Measurements from ENCODE around the gene TMEM106A.

- TF ChIP-seq, protein P1, sequence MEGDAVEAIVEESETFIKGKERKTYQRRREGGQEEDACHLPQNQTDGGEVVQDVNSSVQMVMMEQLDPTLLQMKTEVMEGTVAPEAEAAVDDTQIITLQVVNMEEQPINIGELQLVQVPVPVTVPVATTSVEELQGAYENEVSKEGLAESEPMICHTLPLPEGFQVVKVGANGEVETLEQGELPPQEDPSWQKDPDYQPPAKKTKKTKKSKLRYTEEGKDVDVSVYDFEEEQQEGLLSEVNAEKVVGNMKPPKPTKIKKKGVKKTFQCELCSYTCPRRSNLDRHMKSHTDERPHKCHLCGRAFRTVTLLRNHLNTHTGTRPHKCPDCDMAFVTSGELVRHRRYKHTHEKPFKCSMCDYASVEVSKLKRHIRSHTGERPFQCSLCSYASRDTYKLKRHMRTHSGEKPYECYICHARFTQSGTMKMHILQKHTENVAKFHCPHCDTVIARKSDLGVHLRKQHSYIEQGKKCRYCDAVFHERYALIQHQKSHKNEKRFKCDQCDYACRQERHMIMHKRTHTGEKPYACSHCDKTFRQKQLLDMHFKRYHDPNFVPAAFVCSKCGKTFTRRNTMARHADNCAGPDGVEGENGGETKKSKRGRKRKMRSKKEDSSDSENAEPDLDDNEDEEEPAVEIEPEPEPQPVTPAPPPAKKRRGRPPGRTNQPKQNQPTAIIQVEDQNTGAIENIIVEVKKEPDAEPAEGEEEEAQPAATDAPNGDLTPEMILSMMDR (IDR thresholded peaks at IDR 0.05 in 2 of 3, conservative IDR thresholded peaks at IDR 0.05 in 1 of 3; ENCODE audit: borderline replicate concordance in 1 of 3, insufficient read depth in 1 of 3, low read depth in 2 of 3, low read length in 2 of 3), result no peak
- no peak for TF ChIP-seq EZH2 (IDR thresholded peaks at IDR 0.05)
- no peak for TF ChIP-seq REST (IDR thresholded peaks at IDR 0.05; ENCODE audit: low read depth)
- no peak for TF ChIP-seq POLR2A (IDR thresholded peaks at IDR 0.05; ENCODE audit: borderline replicate concordance, extremely low read depth, insufficient read depth, insufficient read length)
- TF ChIP-seq CEBPB (IDR thresholded peaks at IDR 0.05; ENCODE audit: low read depth), result no peak
- no peak for TF ChIP-seq YY1 (IDR thresholded peaks at IDR 0.05; ENCODE audit: extremely low read depth, insufficient replicate concordance, low read depth, low read length)
- TF ChIP-seq EZH2phosphoT487 (IDR thresholded peaks at IDR 0.05; ENCODE audit: borderline replicate concordance), result no peak
- TF ChIP-seq EGR1 (IDR thresholded peaks at IDR 0.05; ENCODE audit: low read depth), result no peak
- TF ChIP-seq POLR2AphosphoS5 (IDR thresholded peaks at IDR 0.05; ENCODE audit: low read depth, low read length), result no peak
- TF ChIP-seq, protein P2, sequence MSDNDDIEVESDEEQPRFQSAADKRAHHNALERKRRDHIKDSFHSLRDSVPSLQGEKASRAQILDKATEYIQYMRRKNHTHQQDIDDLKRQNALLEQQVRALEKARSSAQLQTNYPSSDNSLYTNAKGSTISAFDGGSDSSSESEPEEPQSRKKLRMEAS (IDR thresholded peaks at IDR 0.05), result no peak
- TF ChIP-seq ZNF274 (IDR thresholded peaks at IDR 0.05; ENCODE audit: low read depth, low read length), result no peak
- no peak for TF ChIP-seq SRF (IDR thresholded peaks at IDR 0.05; ENCODE audit: low read depth)
- TF ChIP-seq TCF7L2 (IDR thresholded peaks at IDR 0.05; ENCODE audit: borderline replicate concordance, extremely low read depth, insufficient read depth, insufficient read length), result no peak
- TF ChIP-seq, protein P3, sequence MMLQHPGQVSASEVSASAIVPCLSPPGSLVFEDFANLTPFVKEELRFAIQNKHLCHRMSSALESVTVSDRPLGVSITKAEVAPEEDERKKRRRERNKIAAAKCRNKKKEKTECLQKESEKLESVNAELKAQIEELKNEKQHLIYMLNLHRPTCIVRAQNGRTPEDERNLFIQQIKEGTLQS (IDR thresholded peaks at IDR 0.05), result no peak
Measured at GRCh38 chr17:43217614-43218087, 6.0 kb downstream of the TMEM106A start.

Data from HCT116 (cell line).